Ascending aorta (tissue), 2 donors: Measurements from ENCODE around the gene PHLDB3. TPM values are rescaled to one million over a fixed set of nuclear protein-coding genes. Genes with fewer than 3 reads are reported as not detected.

Experiments used
- DNase-seq, 2 donors: peaks; one replicate each; pipeline ENCODE4 v3.0.0-alpha.2; 2019; ENCODE audit warnings: low spot score in 2 of 2
- H3K27ac ChIP-seq, 2 donors: fragments of 200-600 bp; sonication (generic); one replicate each; pipeline ENCODE4 v1.5.1; 2016 to 2017; ENCODE audit warnings: mild to moderate bottlenecking in 1 of 2
- H3K27me3 ChIP-seq: fragments of 200-600 bp; sonication (generic); one replicate; pipeline ENCODE4 v1.5.1; 2017
- H3K36me3 ChIP-seq, 2 donors: fragments of 200-600 bp; sonication (generic); one replicate each; pipeline ENCODE4 v1.5.1; 2016
- H3K4me1 ChIP-seq, 2 donors: fragments of 200-600 bp; sonication (generic); one replicate each; pipeline ENCODE4 v1.5.1; 2016 to 2017; ENCODE audit warnings: mild to moderate bottlenecking in 1 of 2
- H3K4me3 ChIP-seq, 2 donors: fragments of 200-600 bp; sonication (generic); one replicate each; pipeline ENCODE4 v1.5.1; 2016 to 2017; ENCODE audit warnings: mild to moderate bottlenecking in 1 of 2
- H3K9me3 ChIP-seq, 2 donors: fragments of 200-600 bp; sonication (generic); one replicate each; pipeline ENCODE4 v1.5.1; 2016
- intact Hi-C: fragments of 100-400 bp; cut with DNase I; formaldehyde crosslinking; loops from one replicate; pipeline ENCODE4 v1.15.1; 2023
- total RNA-seq: library from RNA; depleted of rRNA; stranded (reverse); fragments of >200 nt; gene quantifications from one replicate; pipeline ENCODE4 v1.1.0, GENCODE V29; 2016
- TF ChIP-seq, protein P1 (sequence below), 3 experiments: fragments of 200-600 bp in 2 of 3; fragments of 450-650 bp in 1 of 3; sonication (generic) in 2 of 3; IDR thresholded peaks; one replicate each; pipeline ENCODE4 v1.5.1; 2016 to 2019; ENCODE audit warnings: antibody characterized with exemption in 3 of 3, mild to moderate bottlenecking in 1 of 3, moderate library complexity in 1 of 3

Gene PHLDB3
- total RNA-seq, 1 donor from 2014 or later = 1.8 TPM

DNA sequence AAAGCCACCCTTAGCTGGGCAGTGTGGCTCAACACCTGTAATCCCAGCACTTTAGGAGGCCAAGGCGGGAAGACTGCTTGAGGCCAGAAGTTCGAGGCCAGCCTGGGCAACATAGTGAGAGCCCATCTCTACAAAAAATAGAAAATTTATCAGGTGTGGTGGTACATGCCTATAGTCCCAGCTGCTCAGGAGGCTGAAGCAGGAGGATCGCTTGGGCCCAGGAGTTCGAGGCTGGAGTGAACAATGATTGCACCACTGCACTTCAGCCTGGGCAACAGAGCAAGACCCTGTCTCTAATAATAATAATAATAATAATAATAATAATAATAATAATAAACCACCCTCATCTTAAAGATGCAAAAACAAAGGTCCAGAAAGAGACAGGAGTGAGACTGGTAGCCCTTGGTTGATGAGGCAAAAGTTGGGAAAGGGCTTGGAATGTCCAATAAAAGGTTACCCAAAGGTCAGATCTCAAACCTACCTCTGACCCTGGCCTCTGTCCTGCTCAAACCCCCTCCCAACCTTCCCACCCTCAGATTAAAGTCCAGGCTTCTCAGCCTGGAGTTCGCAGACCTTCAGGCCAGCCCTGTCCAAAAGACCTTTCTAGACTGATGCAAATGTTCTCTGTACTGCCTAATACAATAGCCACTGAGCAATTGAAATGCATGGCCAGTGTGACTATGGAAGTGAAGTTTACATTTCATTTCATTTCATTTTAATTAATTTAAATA lies 37.5 kb upstream of the PHLDB3 start:
- intact Hi-C loops = no loop called here
- H3K4me3 ChIP-seq = no peak overlapping the region
- no peak for DNase-seq
- H3K9me3 ChIP-seq = peaks cover 0 to 10% of the 10 kb centered on the region in 2 donors
- no peaks in the 10 kb centered on the region for H3K4me1 ChIP-seq
- TF ChIP-seq, protein P1, sequence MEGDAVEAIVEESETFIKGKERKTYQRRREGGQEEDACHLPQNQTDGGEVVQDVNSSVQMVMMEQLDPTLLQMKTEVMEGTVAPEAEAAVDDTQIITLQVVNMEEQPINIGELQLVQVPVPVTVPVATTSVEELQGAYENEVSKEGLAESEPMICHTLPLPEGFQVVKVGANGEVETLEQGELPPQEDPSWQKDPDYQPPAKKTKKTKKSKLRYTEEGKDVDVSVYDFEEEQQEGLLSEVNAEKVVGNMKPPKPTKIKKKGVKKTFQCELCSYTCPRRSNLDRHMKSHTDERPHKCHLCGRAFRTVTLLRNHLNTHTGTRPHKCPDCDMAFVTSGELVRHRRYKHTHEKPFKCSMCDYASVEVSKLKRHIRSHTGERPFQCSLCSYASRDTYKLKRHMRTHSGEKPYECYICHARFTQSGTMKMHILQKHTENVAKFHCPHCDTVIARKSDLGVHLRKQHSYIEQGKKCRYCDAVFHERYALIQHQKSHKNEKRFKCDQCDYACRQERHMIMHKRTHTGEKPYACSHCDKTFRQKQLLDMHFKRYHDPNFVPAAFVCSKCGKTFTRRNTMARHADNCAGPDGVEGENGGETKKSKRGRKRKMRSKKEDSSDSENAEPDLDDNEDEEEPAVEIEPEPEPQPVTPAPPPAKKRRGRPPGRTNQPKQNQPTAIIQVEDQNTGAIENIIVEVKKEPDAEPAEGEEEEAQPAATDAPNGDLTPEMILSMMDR (IDR thresholded peaks at IDR 0.05) = no peak
- peaks cover 65 to 74% of the 10 kb centered on the region in 2 donors for H3K36me3 ChIP-seq
- no peaks in the 10 kb centered on the region for H3K27me3 ChIP-seq
- H3K27ac ChIP-seq = no peak overlapping the region

DNA sequence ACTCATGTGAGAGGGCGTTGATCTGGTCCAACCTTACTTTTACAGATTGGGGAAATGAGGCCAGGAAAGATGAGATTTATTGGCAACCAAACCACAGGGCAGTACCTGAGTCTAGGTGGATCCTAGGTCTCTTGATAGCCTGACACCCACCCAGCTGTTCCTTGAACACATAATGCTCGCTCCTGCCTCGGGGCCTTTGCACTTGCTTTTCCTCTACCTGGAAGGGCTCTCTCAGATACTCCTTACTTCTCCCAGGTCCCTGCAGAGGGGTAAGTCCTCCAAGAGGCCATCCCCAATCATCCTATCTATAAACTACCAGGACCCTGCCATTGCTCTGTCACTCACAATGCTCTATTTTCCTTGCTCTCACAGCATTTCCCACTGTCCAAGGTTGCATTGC lies 35.8 kb upstream of the PHLDB3 start:
- no peak for DNase-seq
- TF ChIP-seq, protein P1 (IDR thresholded peaks at IDR 0.05) = no peak

DNA sequence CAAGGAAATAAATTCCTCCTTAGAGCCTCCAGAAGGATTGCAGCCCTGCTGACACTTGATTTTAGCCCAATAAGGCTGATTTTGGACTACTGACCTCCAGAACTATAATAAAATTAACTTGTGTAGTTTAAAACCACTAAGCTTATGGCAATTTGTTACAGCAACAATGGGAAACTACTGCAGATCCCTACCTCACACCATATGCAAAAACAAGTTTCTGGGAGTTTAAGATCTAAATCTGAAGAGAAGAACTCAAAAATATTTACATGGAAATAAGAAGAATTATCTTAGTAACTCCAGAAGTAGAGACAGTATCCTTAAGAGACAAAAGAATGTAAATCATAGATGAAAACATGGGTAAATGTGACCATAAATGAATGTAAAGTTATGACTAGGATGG lies 34.4 kb upstream of the PHLDB3 start:
- intact Hi-C loops = no loop called here

More for the DNA sequence above, 35.8 kb upstream of the PHLDB3 start:
- Histone ChIP-seq H3K27ac (no peak overlapping the region), H3K4me1 (peaks cover 0 to under 1% of the 10 kb centered on the region in 2 donors), H3K36me3 (peaks cover 56 to 61% of the 10 kb centered on the region in 2 donors), H3K4me3 (no peak overlapping the region), H3K27me3 (no peaks in the 10 kb centered on the region), H3K9me3 (peaks cover 0 to 10% of the 10 kb centered on the region in 2 donors)
- intact Hi-C loops = no loop called here

DNA sequence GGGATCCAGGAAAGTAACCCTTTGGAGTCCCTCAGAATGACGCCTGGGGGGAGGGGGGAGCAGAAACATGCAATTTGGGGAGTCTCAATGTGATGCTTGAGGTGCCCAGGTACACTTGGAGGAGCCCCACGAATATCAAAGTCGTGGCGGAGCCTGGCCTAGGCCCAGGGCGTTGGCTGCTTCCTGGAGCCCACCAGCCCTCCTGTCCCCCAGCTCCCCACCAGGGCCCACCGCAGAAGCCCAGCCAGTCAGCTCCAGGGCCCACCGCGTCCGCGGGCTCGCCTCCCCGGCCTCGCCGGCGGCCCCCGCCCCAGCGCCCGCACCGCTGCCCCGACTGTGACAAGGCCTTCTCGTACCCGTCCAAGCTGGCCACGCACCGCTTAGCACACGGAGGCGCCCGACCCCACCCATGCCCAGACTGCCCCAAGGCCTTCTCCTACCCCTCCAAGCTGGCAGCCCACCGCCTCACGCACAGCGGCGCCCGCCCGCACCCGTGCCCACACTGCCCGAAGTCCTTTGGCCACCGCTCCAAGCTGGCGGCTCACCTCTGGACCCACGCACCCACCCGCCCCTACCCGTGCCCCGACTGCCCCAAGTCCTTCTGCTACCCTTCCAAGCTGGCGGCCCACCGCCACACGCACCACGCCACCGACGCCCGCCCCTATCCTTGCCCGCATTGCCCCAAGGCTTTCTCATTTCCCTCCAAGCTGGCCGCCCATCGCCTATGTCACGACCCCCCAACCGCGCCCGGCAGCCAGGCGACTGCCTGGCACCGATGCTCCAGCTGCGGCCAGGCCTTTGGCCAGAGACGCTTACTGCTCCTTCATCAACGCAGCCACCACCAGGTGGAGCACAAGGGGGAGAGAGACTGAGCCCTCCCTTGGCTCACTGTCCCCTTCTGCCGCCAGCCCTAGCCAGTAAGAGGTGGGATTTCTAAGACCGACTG lies 30.5 kb upstream of the PHLDB3 start:
- peaks cover 0 to 10% of the 10 kb centered on the region in 2 donors for H3K9me3 ChIP-seq
- TF ChIP-seq, protein P1 (IDR thresholded peaks at IDR 0.05) = peak; percentile 57 to 80 (median 75)
- H3K27me3 ChIP-seq = no peaks in the 10 kb centered on the region
- peaks cover 0 to 22% of the 10 kb centered on the region in 2 donors for H3K4me1 ChIP-seq
- intact Hi-C loops = loop anchor here (1.0 to 5.0 kb wide), 3 partner anchors 40 to 767 kb away; partner anchors contain the start of genes IRGQ, PINLYP, XRCC1 and ZNF576
- peak overlapping the region; percentile 84 to 92 for H3K27ac ChIP-seq
- H3K4me3 ChIP-seq = peak overlapping the region; percentile 73 to 75
- H3K36me3 ChIP-seq = peaks cover 17 to 24% of the 10 kb centered on the region in 2 donors
- peak in 1 of 2 donors; percentile 89 for DNase-seq

More for the DNA sequence above, 34.4 kb upstream of the PHLDB3 start:
- H3K4me1 ChIP-seq = peaks cover 0 to 11% of the 10 kb centered on the region in 2 donors
- TF ChIP-seq, protein P1 (IDR thresholded peaks at IDR 0.05) = no peak
- peaks cover 41 to 48% of the 10 kb centered on the region in 2 donors for H3K36me3 ChIP-seq
- no peak overlapping the region for H3K27ac ChIP-seq
- DNase-seq = no peak
- peaks cover 0 to 10% of the 10 kb centered on the region in 2 donors for H3K9me3 ChIP-seq
- H3K27me3 ChIP-seq = no peaks in the 10 kb centered on the region
- no peak overlapping the region for H3K4me3 ChIP-seq

DNA sequence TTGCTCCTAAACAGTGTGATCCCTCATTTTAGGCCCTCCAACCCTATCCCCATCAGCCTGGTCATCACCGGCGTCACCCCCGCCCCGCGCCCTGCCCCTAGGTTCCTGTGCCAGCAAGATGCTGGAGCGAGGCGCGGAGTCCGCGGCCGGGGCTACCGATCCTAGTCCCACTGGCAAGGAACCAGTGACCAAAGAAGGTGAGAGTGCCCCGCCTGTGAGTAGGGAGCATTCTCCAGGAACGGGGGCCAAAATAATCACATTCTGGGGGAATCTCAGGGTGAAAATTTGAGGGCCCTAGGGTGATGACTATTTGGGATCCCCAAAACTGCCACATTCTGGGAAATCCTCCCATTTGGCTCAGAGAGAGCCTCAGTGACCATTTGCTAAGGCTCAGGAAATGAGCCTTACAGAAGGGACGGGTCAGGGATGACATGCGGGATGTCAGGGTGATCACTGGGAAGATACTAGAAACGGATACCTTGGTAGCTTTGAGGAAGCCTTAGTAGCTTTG lies 29.8 kb upstream of the PHLDB3 start:
- peak overlapping the region; percentile 73 to 75 for H3K4me3 ChIP-seq
- peaks cover 10 to 18% of the 10 kb centered on the region in 2 donors for H3K36me3 ChIP-seq
- intact Hi-C loops = loop anchor here (1.0 to 5.0 kb wide), 3 partner anchors 41 to 768 kb away; partner anchors contain the start of genes IRGQ, PINLYP, XRCC1 and ZNF576
- peaks cover 0 to 22% of the 10 kb centered on the region in 2 donors for H3K4me1 ChIP-seq
- TF ChIP-seq, protein P1 (IDR thresholded peaks at IDR 0.05) = no peak
- no peak for DNase-seq
- peak overlapping the region; percentile 84 to 92 for H3K27ac ChIP-seq
- peaks cover 0 to 10% of the 10 kb centered on the region in 2 donors for H3K9me3 ChIP-seq
- no peaks in the 10 kb centered on the region for H3K27me3 ChIP-seq
